ENCODE data around the gene HARBI1.

GRCh38 chr11:46590740-46591605, 26.1 kb downstream of the HARBI1 start:
- TF ChIP-seq CTCF (IDR thresholded peaks at IDR 0.05) (no peak), EP300 (IDR thresholded peaks at IDR 0.05; ENCODE audit: borderline replicate concordance in 1 of 2, low read depth in 1 of 2, low read length in 1 of 2) (no peak), MAX (IDR thresholded peaks at IDR 0.05; ENCODE audit: low read depth) (no peak), TEAD4 (IDR thresholded peaks at IDR 0.05; ENCODE audit: borderline replicate concordance, insufficient read depth) (no peak), JUND (IDR thresholded peaks at IDR 0.05) (no peak), MXI1 (IDR thresholded peaks at IDR 0.05; ENCODE audit: low read depth, low read length) (no peak), YY1 (IDR thresholded peaks at IDR 0.05; ENCODE audit: low read depth) (no peak)

All from SK-N-SH (cell line).